ENCODE results near the gene JHY.

DNA sequence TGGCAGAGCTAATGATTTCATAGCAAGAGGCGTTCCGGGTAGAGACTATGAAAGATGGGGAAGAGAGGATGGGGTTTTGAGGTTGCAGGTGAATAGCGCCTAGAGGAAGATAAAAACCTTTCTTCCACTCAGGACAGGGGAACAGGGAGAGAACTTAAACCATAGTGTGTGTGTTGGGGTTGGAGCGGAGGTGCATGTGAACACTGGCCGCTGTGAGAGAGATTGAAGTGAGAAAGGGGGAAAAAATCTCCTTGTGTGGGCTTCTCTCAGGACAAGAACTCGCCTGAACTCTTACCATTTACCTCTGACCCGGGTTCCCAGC lies 95.7 kb downstream of the JHY start:
- no peak for TF ChIP-seq POLR2A (IDR thresholded peaks at IDR 0.05)
- TF ChIP-seq, protein P1, sequence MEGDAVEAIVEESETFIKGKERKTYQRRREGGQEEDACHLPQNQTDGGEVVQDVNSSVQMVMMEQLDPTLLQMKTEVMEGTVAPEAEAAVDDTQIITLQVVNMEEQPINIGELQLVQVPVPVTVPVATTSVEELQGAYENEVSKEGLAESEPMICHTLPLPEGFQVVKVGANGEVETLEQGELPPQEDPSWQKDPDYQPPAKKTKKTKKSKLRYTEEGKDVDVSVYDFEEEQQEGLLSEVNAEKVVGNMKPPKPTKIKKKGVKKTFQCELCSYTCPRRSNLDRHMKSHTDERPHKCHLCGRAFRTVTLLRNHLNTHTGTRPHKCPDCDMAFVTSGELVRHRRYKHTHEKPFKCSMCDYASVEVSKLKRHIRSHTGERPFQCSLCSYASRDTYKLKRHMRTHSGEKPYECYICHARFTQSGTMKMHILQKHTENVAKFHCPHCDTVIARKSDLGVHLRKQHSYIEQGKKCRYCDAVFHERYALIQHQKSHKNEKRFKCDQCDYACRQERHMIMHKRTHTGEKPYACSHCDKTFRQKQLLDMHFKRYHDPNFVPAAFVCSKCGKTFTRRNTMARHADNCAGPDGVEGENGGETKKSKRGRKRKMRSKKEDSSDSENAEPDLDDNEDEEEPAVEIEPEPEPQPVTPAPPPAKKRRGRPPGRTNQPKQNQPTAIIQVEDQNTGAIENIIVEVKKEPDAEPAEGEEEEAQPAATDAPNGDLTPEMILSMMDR (IDR thresholded peaks at IDR 0.05) = no peak
- TF ChIP-seq POLR2AphosphoS5 (IDR thresholded peaks at IDR 0.05) = no peak

Data from prostate gland (tissue), 2 donors.